ENCODE measurements around the gene KSR1. TPM values are rescaled to one million over a fixed set of nuclear protein-coding genes. Genes with fewer than 3 reads are reported as not detected.
A peak's percentile ranks its signal among the peaks of the same experiment; 100 is the strongest.

KSR1 gene
- total RNA-seq, 1 experiment from 2014 or later, result 4.5 TPM

GRCh38 chr17:27607521-27608091 lies 151.4 kb downstream of the KSR1 start:
- H3K27ac Mint-ChIP-seq (ENCODE audit: unreplicated experiment), result no peak overlapping the region
- no peaks in the 10 kb centered on the region for H3K36me3 Mint-ChIP-seq (ENCODE audit: insufficient read depth, unreplicated experiment)
- no peak overlapping the region for H3K4me3 Mint-ChIP-seq (ENCODE audit: low read depth, unreplicated experiment)
- no peaks in the 10 kb centered on the region for H3K4me1 Mint-ChIP-seq (ENCODE audit: low read depth, unreplicated experiment)
- H3K9me3 Mint-ChIP-seq (ENCODE audit: low read depth, unreplicated experiment), result no peaks in the 10 kb centered on the region
- no peaks in the 10 kb centered on the region for H3K27me3 Mint-ChIP-seq (ENCODE audit: unreplicated experiment)
- no peak for DNase-seq
- CTCF ChIA-PET, result interaction anchor here (1.6 kb wide), 1 partner anchor 43 kb away, joined by 4 read pairs; no protein-coding TSS in a partner anchor
- BruUV-seq (replicated peaks), result no TSS peak
- TF ChIP-seq, protein P1, sequence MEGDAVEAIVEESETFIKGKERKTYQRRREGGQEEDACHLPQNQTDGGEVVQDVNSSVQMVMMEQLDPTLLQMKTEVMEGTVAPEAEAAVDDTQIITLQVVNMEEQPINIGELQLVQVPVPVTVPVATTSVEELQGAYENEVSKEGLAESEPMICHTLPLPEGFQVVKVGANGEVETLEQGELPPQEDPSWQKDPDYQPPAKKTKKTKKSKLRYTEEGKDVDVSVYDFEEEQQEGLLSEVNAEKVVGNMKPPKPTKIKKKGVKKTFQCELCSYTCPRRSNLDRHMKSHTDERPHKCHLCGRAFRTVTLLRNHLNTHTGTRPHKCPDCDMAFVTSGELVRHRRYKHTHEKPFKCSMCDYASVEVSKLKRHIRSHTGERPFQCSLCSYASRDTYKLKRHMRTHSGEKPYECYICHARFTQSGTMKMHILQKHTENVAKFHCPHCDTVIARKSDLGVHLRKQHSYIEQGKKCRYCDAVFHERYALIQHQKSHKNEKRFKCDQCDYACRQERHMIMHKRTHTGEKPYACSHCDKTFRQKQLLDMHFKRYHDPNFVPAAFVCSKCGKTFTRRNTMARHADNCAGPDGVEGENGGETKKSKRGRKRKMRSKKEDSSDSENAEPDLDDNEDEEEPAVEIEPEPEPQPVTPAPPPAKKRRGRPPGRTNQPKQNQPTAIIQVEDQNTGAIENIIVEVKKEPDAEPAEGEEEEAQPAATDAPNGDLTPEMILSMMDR (IDR thresholded peaks at IDR 0.05; ENCODE audit: unreplicated experiment), result no peak
- intact Hi-C loops (cut with micrococcal nuclease; ENCODE audit: unreplicated experiment), result loop anchor here (5.0 to 10.0 kb wide), 2 partner anchors 150 to 153 kb away; partner anchors contain the start of gene KSR1

GRCh38 chr17:27608328-27609230 lies 152.3 kb downstream of the KSR1 start:
- H3K27ac Mint-ChIP-seq (ENCODE audit: unreplicated experiment), result no peak overlapping the region
- TF ChIP-seq, protein P1 (IDR thresholded peaks at IDR 0.05; ENCODE audit: unreplicated experiment), result no peak

GRCh38 chr17:27609611-27610303 lies 153.5 kb downstream of the KSR1 start:
- CTCF ChIA-PET, result interaction anchor here (0.6 to 1.7 kb wide), 10 partner anchors 15 to 150 kb away, joined by 3 to 24 read pairs (median 4); no protein-coding TSS in a partner anchor
- H3K9me3 Mint-ChIP-seq (ENCODE audit: low read depth, unreplicated experiment), result no peaks in the 10 kb centered on the region
- no peaks in the 10 kb centered on the region for H3K36me3 Mint-ChIP-seq (ENCODE audit: insufficient read depth, unreplicated experiment)
- TF ChIP-seq, protein P1 (IDR thresholded peaks at IDR 0.05; ENCODE audit: unreplicated experiment), result peak; percentile 75
- no TSS peak for BruUV-seq (replicated peaks)
- H3K27me3 Mint-ChIP-seq (ENCODE audit: unreplicated experiment), result no peaks in the 10 kb centered on the region
- intact Hi-C loops (cut with micrococcal nuclease; ENCODE audit: unreplicated experiment), result loop anchor here (1.0 to 10.0 kb wide), 3 partner anchors 42 to 155 kb away; partner anchors contain the start of gene KSR1
- H3K4me3 Mint-ChIP-seq (ENCODE audit: low read depth, unreplicated experiment), result no peak overlapping the region
- H3K4me1 Mint-ChIP-seq (ENCODE audit: low read depth, unreplicated experiment), result no peaks in the 10 kb centered on the region
- no peak overlapping the region for H3K27ac Mint-ChIP-seq (ENCODE audit: unreplicated experiment)
- peak; percentile 62 for DNase-seq

More at GRCh38 chr17:27608328-27609230, 152.3 kb downstream of the KSR1 start:
- Mint-ChIP-seq H3K27me3 (ENCODE audit: unreplicated experiment) (no peaks in the 10 kb centered on the region), H3K9me3 (ENCODE audit: low read depth, unreplicated experiment) (no peaks in the 10 kb centered on the region), H3K4me3 (ENCODE audit: low read depth, unreplicated experiment) (no peak overlapping the region), H3K36me3 (ENCODE audit: insufficient read depth, unreplicated experiment) (no peaks in the 10 kb centered on the region), H3K4me1 (ENCODE audit: low read depth, unreplicated experiment) (no peaks in the 10 kb centered on the region)
- CTCF ChIA-PET, result interaction anchor here (1.3 kb wide), 1 partner anchor 21 kb away, joined by 3 read pairs; no protein-coding TSS in a partner anchor
- no peak for DNase-seq
- BruUV-seq (replicated peaks), result no TSS peak
- intact Hi-C loops (cut with micrococcal nuclease; ENCODE audit: unreplicated experiment), result loop anchor here (1.0 to 10.0 kb wide), 3 partner anchors 43 to 154 kb away; partner anchors contain the start of gene KSR1

DNA sequence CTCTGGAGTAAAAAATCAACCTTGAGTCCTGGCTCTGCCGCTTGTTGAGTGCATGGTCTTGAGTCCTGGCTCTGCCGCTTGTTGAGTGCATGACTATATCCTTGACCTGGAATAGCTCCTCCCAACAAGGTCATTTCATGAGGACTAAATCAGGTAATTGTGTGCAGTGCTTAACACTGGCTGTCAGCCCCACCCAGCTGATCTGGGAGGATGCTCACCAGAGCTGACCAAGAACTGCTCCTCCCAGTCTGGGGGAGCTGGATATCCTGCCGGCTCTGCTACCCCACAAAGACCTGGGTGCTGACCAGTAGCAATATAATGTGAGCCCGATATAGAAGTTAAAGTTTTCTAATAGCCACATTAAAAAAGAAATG lies 154.0 kb downstream of the KSR1 start:
- H3K4me3 Mint-ChIP-seq (ENCODE audit: low read depth, unreplicated experiment), result no peak overlapping the region
- no peaks in the 10 kb centered on the region for H3K36me3 Mint-ChIP-seq (ENCODE audit: insufficient read depth, unreplicated experiment)
- no peaks in the 10 kb centered on the region for H3K9me3 Mint-ChIP-seq (ENCODE audit: low read depth, unreplicated experiment)
- no peaks in the 10 kb centered on the region for H3K27me3 Mint-ChIP-seq (ENCODE audit: unreplicated experiment)
- intact Hi-C loops (cut with micrococcal nuclease; ENCODE audit: unreplicated experiment), result no loop called here
- no peaks in the 10 kb centered on the region for H3K4me1 Mint-ChIP-seq (ENCODE audit: low read depth, unreplicated experiment)
- DNase-seq, result no peak
- H3K27ac Mint-ChIP-seq (ENCODE audit: unreplicated experiment), result no peak overlapping the region
- CTCF ChIA-PET, result interaction anchor here (1.0 to 1.7 kb wide), 7 partner anchors 15 to 146 kb away, joined by 4 to 24 read pairs (median 4); no protein-coding TSS in a partner anchor
- BruUV-seq (replicated peaks), result no TSS peak
- TF ChIP-seq, protein P1 (IDR thresholded peaks at IDR 0.05; ENCODE audit: unreplicated experiment), result no peak
